DOHH2 (cell line): ENCODE measurements around the gene NPM1.

Source experiments
- EZH2phosphoT487 ChIP-seq: fragments of 200-600 bp; sonication (generic); IDR thresholded peaks from 2 replicates; pipeline ENCODE4 v1.6.1; 2017; ENCODE audit warnings: borderline replicate concordance, mild to moderate bottlenecking, antibody characterized with exemption, low read length, moderate library complexity, mixed read lengths
- TF ChIP-seq, protein P1 (sequence below): fragments of 200-600 bp; sonication (generic); IDR thresholded peaks from one replicate; pipeline ENCODE4 v1.5.1; 2014; ENCODE audit warnings: antibody characterized with exemption, mild to moderate bottlenecking, low read depth, low read length; ENCODE audit not compliant: poor library complexity, severe bottlenecking

DNA sequence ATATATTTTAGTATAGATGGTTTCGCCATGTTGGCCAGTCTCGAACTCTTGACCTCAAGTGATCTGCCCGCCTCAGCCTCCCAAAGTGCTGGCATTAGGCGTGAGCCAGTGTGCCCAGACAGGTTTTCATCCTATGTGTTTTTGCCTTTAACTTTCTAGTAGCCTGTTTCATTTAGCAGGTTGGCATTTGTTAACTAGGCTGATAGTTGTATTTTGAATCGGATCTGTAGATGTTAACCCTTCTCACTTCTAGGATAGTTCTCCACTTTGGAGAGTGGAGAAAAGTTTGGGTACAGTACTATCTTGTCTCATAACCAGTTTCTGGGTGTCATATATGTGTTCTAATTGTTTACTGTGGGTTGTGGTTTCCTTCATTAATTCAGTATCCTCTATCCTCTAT lies 24.5 kb downstream of the NPM1 start:
- TF ChIP-seq, protein P1, sequence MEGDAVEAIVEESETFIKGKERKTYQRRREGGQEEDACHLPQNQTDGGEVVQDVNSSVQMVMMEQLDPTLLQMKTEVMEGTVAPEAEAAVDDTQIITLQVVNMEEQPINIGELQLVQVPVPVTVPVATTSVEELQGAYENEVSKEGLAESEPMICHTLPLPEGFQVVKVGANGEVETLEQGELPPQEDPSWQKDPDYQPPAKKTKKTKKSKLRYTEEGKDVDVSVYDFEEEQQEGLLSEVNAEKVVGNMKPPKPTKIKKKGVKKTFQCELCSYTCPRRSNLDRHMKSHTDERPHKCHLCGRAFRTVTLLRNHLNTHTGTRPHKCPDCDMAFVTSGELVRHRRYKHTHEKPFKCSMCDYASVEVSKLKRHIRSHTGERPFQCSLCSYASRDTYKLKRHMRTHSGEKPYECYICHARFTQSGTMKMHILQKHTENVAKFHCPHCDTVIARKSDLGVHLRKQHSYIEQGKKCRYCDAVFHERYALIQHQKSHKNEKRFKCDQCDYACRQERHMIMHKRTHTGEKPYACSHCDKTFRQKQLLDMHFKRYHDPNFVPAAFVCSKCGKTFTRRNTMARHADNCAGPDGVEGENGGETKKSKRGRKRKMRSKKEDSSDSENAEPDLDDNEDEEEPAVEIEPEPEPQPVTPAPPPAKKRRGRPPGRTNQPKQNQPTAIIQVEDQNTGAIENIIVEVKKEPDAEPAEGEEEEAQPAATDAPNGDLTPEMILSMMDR = no peak
- no peak for TF ChIP-seq EZH2phosphoT487
